A204.1 (cell line): ENCODE results near the gene FOXM1.
A peak's percentile ranks its signal among the peaks of the same experiment; 100 is the strongest.

ENCODE experiments used
- FAIRE-seq: peaks from 2 replicates; lab custom pipeline; 2012; peaks lifted over from hg19 to GRCh38; lab: Jason Lieb, UNC

FOXM1 gene

DNA sequence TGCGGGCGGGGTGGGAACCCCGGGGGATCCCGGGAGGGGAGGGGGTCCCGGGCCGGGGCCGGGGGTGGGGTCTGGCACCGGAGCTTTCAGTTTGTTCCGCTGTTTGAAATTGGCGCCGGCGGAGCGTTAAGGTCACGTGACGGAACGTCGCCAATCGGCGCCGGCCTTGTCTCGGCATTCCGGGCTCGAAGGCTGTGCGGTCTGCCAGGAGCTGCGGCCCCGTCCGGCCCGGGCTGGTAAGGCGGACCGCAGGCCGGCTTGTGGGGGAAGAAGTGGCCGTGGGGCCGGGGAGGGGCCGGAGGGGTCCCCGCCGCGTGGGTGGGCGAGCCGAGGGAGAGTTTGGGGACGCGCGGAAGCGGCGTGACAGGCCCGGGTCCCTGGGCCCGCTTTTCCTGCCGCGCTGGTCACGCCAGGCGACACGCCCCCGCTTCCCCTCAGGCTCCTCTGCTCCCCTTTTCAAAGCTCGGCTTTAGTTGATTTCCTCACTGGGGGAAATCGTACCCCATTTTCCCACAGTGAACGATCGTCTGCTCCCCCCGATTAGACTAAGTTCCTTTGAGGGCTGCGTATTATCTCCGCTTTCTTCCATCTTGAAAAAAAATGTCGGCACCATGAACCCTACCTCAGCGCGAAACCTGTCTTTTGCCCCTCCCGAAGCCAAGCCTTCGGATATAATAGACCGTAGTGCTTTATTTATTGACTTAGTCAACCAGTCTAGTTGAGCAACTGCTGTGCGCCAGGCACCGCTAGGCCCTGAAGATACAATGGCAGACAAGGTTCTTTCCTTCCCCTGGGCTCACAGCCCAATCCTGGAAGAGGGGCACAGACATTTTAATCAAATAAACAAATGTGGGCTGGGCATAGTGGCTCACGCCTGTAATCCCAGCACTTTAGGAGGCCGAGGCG is at the start of gene FOXM1, which contains the start of gene RHNO1:
Gene FOXM1, minus strand, starts transcription at position 128 of the 906 bp plus-strand sequence. CDS start 2,696 bp downstream, outside the sequence.
Gene RHNO1, plus strand, starts transcription at position 177 of the 906 bp plus-strand sequence. CDS start 8,144 bp downstream, outside the sequence.
- FAIRE-seq, result no peak

GRCh38 chr12:2925322-2925995 is 48.5 kb upstream of the FOXM1 start:
- no peak for FAIRE-seq

DNA sequence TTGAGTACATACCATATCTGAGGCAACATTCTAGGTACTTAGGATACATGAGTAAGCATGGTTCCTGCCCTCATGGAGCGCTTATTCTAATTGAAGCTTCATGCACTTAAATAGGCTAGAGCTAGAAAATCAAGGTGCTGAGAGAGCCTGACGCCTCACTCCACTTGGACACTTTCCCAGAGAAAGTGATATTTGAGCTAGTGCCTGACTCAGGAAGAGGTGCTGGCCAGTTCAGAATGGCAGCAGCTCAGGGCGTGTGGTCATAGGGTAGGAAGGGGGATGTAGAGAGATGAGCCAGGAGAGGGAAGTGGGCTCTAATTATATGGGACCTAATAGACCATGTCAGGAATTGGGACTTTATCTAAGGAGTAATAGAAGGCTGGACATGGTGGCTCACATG is 47.0 kb upstream of the FOXM1 start:
- no peak for FAIRE-seq

DNA sequence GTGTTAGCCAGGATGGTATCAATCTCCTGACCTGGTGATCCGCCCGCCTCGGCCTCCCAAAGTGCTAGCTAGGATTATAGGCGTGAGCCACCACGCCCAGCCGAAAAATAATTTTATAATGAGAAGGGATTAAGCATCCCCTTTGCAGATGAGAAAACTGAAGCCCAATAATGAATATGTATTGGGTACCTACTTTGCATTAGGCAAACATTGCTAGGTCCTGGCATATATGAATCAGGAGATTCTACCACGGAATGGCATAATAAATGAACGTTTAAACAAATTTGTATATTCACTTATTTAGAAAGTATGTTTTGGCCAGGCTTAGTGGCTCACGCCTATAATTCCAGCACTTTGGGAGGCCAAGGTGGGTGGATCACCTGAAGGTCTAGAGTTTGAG is 46.1 kb upstream of the FOXM1 start:
- FAIRE-seq, result no peak

- no peak for FAIRE-seq
These were observed 45.4 kb upstream of the FOXM1 start for GRCh38 chr12:2922329-2922728.

DNA sequence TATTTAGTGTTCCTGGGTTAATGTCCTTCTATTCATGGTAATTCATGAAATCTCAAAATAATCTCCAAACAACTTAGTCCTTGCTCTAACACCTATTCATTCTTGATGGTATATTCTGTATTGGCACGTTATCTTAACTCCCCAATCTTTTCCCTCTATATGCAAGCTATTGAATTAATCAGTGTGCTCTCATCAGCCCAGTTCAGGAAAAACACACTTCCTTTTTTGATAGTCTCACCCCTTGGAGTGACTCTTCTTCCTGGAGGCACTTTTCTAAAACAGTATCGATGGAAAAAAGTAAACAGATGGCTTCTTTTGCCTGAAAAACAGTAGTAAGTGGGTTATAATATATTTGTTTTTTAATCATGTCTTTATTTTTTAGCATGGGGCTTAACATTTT is 42.3 kb upstream of the FOXM1 start:
- FAIRE-seq, result no peak

GRCh38 chr12:2912216-2912575 is 35.2 kb upstream of the FOXM1 start:
- no peak for FAIRE-seq

DNA sequence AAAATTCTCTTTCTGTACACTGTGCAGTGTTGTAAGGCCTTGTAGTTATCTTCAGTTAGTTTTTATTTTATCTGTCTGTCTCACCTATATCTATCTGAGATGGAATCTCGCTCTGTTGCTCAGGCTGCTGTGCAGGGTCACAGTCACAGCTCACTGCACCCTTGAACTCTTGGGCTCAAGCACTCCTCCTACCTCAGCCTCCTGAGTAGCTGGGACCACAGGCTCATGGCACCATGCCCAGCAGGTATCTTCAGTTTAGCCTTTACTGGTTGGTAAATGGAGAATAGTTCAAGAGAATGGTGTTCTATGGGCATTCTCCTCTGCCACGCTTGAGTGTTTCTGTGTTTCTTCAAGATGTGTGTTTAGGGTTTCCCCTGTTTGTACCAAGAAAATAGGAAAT is 27.3 kb upstream of the FOXM1 start:
- no peak for FAIRE-seq

DNA sequence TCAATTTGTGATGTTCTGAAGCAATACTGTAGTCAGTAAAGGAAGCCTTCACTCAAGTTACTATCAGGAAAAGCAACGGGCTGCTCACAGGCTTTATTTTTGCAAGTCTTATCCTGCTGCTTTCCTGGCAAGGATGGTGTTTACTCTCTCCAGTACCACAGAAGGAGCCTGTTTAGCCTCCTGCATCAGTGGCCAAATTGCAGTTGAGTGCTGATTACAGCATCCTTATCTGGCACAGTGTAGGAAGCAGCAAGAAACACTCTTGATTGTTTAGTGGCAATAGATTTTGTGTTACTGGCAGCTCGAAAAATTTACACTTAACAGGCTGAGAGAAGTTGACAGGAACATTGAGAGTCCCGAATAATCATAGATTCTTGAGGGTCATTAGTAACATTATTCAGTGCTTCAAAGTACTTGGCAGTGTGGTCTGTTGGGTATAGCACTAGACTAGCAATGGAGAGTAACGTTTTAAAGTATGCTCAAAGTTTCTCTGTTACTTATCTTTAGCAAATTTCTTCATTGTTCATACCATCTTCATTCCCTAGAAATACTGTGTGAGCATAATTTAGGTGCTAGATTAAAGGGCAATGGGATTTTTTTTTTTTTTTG is 25.4 kb upstream of the FOXM1 start:
- FAIRE-seq, result no peak

- FAIRE-seq, result no peak
These were observed 23.7 kb upstream of the FOXM1 start for GRCh38 chr12:2900642-2901041.

DNA sequence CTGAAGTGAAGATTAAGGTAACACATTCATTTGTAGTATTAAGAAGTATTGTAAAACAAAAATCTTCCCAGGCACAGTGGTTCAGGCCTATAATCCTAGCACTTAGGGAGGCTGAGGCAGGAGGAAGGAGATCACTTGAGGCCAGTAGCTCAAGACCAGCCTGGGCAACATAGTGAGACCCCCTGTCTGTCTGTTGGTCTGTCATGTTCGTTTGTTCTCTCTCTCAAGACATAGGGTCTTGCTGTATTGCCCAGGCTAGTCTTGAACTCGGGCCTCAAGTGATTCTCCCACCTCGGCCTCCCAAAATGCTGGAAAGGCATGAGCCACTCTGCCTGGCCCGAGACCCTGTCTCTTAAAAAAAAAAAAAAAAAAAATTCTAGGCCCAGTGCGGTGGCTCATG is 20.4 kb upstream of the FOXM1 start:
- no peak for FAIRE-seq

GRCh38 chr12:2895511-2895910 is 18.5 kb upstream of the FOXM1 start:
- FAIRE-seq, result no peak

DNA sequence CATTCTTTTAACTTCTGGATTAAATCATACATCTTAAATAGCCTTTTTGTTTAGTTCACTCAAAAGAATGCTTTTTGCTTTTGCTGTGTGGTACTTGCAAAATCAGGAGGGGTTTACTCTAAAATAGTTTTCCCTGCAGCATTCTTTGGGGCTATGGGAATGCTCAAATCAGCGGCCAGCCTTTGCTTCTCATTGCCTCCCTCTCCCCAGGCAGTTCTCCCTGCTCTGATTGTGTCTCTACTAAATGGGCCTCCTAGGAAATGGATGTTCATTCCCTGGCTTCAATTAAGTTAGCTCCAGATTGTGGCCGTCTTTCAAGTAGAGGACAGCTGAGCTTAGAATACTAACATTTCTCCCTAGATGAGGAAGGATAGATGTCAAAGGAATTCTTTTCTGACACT is 18.1 kb upstream of the FOXM1 start:
- FAIRE-seq, result no peak

GRCh38 chr12:2893007-2893406 is 16.0 kb upstream of the FOXM1 start:
- FAIRE-seq, result no peak

GRCh38 chr12:2892246-2892645 is 15.3 kb upstream of the FOXM1 start:
- no peak for FAIRE-seq

DNA sequence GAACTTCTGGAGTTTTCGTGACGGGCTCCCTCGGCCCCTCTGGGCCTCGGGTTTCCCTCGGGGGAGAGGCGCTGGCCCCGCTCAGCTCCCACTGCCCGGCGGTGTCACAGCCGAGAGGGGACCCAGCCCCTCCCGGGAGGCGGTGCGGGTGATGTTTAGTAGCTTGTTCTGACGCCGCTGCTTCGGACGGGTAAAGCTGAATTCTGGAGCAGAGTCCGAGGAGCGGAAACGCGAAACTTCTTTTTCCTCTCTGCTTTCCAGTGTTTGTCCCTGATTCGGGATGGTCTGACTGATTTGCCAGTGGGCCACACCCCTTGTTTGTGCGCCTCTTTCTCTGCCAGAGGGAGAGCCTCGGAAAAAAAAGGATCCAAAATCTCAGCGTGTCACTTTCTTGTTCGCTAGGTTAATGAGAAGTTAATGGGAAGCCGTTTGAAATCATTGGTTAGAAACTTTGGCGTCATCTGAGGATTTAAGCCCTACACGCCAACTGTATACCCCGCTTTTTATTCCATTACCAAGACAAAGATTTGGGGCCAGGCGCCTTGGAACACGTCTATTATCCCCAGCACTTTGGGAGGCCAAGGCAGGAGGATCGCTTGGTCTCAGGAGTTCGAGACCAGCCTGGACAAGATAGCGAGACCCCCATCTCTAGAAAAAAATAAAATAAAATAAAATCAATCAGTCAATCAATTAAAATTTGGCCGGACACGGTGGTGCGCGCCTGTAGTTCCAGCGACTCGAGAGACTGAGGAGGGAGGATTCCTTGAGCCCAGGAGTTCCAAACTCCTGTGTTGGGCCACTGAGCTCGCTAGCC is 14.5 kb upstream of the FOXM1 start:
- FAIRE-seq, result peak; percentile 83

DNA sequence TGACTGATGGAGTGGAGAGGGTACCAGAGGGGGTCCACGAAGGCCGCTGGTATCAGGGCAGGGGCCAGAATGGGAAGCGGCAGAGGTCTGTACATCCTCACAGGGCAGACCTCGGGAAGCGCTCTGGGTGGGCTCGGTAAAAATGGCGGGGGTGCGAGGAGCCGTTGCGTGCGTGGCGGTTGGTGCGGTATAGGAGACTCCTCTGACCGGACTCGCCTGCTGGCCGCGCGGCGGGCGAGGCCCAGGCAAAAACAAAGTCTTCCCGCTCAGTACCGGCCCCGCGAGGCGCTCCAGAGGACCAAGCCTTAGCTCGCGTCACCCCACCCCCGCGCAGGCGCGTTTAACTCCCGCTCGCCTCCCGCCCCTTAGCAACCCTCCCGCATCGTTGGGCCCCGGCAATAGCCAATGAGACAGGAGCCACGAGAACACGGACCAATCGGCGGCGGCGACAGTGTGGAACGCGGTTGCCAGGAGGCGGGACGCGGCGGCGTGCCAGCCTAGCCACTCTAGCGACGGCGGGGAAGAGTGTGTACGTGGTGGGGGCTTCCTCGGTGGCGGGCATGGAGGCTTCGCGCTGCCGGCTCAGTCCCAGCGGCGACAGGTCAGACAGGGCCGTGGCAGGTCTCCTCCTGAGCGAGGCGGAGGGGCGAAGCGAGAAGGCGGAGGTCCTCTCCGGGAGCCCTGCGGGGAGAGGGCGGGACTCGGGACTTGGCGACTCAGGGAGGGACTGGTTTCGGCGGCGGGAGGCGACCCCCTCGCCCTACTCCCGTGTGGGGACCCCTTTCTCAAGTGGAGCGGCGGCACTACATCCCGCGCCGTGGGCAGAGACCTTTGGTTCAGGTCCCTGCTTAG is 13.6 kb upstream of the FOXM1 start, which contains the start of gene TULP3:
Gene TULP3, plus strand, starts transcription at position 504 of the 852 bp plus-strand sequence. Its CDS starts 57 bp downstream, at position 561.
- FAIRE-seq, result peak; percentile 95

DNA sequence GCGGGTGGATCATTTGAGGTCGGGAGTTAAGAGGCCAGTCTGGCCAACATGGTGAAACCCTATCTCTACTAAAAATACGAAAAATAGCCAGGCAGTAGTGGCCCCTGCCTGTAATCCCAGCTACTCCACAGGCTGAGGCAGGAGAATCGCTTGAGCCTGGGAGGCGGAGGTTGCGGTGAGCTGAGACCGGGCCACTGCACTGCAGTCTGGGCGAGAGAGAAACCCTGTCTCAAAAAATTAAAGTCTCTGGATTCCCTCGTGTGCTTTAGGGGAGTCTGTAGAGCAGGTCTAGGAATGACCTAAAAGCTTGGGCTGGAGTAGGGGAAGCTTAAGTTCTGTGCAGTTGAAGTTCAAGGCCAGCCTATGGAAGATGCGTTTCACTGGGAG is 13.0 kb upstream of the FOXM1 start:
- no peak for FAIRE-seq

- FAIRE-seq, result no peak
These were observed 9.9 kb upstream of the FOXM1 start for GRCh38 chr12:2886768-2887450.

- FAIRE-seq, result no peak
These were observed 7.8 kb upstream of the FOXM1 start for GRCh38 chr12:2884810-2885209.

DNA sequence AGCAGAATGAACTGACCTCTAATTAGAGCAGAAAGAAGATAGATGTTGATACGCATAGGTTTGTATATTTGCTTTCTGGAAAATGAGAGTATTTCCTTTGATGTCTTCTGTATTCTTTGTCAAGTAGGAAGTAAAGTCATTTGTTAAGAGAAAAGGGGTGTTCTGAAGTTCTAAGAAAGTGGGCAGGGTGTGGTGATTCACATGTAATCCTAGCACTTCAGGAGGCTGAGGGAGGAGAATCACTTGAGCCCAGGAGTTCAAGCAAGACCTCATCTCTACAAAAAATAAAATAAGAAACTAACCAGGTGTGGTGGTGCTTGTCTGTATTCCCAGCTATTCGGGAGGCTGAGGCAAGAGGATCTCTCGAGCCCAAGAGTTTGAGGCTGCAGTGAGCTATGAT is 2.9 kb upstream of the FOXM1 start:
- FAIRE-seq, result no peak
